ENCODE results near the gene MIER2.

Gene MIER2

GRCh38 chr19:326871-327270 lies 17.7 kb downstream of the MIER2 start:
- TF ChIP-seq GABPA (IDR thresholded peaks at IDR 0.05; ENCODE audit: low read depth) (no peak), POLR2AphosphoS5 (IDR thresholded peaks at IDR 0.05; ENCODE audit: low read depth) (no peak), CTCF (IDR thresholded peaks at IDR 0.05; ENCODE audit: insufficient read depth, low read length) (no peak), SPI1 (IDR thresholded peaks at IDR 0.05; ENCODE audit: borderline replicate concordance, low read depth) (no peak), REST (IDR thresholded peaks at IDR 0.05; ENCODE audit: insufficient replicate concordance, low read depth) (no peak)
- Histone ChIP-seq H3K27ac (replicated peaks) (no peak overlapping the region), H3K27me3 (ENCODE audit: insufficient read depth, poor library complexity, severe bottlenecking) (no peaks in the 10 kb centered on the region), H3K4me3 (replicated peaks; ENCODE audit: insufficient read depth, low read length) (no peak overlapping the region)
- DNase-seq (ENCODE audit: low read depth in 1 of 2, low spot score in 1 of 2), result no peak

GRCh38 chr19:325937-326565 lies 18.5 kb downstream of the MIER2 start:
- Histone ChIP-seq H3K27ac (replicated peaks) (no peak overlapping the region), H3K4me3 (replicated peaks; ENCODE audit: insufficient read depth, low read length) (no peak overlapping the region), H3K27me3 (ENCODE audit: insufficient read depth, poor library complexity, severe bottlenecking) (no peaks in the 10 kb centered on the region)
- no peak for DNase-seq (ENCODE audit: low read depth in 1 of 2, low spot score in 1 of 2)
- TF ChIP-seq REST (IDR thresholded peaks at IDR 0.05; ENCODE audit: insufficient replicate concordance, low read depth) (no peak), CTCF (IDR thresholded peaks at IDR 0.05; ENCODE audit: insufficient read depth, low read length) (no peak), GABPA (IDR thresholded peaks at IDR 0.05; ENCODE audit: low read depth) (no peak), POLR2AphosphoS5 (IDR thresholded peaks at IDR 0.05; ENCODE audit: low read depth) (no peak), SPI1 (IDR thresholded peaks at IDR 0.05; ENCODE audit: borderline replicate concordance, low read depth) (no peak)

GRCh38 chr19:325173-325936 lies 19.2 kb downstream of the MIER2 start:
- no peak overlapping the region for H3K27ac ChIP-seq (replicated peaks)
- H3K27me3 ChIP-seq (ENCODE audit: insufficient read depth, poor library complexity, severe bottlenecking), result no peaks in the 10 kb centered on the region
- no peak for TF ChIP-seq REST (IDR thresholded peaks at IDR 0.05; ENCODE audit: insufficient replicate concordance, low read depth)
- TF ChIP-seq GABPA (IDR thresholded peaks at IDR 0.05; ENCODE audit: low read depth), result no peak
- no peak for TF ChIP-seq CTCF (IDR thresholded peaks at IDR 0.05; ENCODE audit: insufficient read depth, low read length)
- TF ChIP-seq SPI1 (IDR thresholded peaks at IDR 0.05; ENCODE audit: borderline replicate concordance, low read depth), result no peak
- TF ChIP-seq POLR2AphosphoS5 (IDR thresholded peaks at IDR 0.05; ENCODE audit: low read depth), result no peak
- no peak overlapping the region for H3K4me3 ChIP-seq (replicated peaks; ENCODE audit: insufficient read depth, low read length)
- DNase-seq (ENCODE audit: low read depth in 1 of 2, low spot score in 1 of 2), result no peak
